ENCODE measurements around the gene MPND. TPM values are rescaled to one million over a fixed set of nuclear protein-coding genes. Genes with fewer than 3 reads are reported as not detected.

The MPND gene
- total RNA-seq, 1 donor from 2014 or later: 14.2 TPM

- no peaks in the 10 kb centered on the region for H3K9me3 Mint-ChIP-seq (ENCODE audit: unreplicated experiment)
- no peak overlapping the region for H3K4me3 Mint-ChIP-seq (ENCODE audit: unreplicated experiment)
- TF ChIP-seq CTCF (IDR thresholded peaks at IDR 0.05): no peak
- no peak for DNase-seq (ENCODE audit: extremely low spot score, unreplicated experiment)
- H3K27ac Mint-ChIP-seq (ENCODE audit: unreplicated experiment): no peak overlapping the region
- H3K4me1 Mint-ChIP-seq (ENCODE audit: unreplicated experiment): peaks cover 19% of the 10 kb centered on the region
- H3K36me3 Mint-ChIP-seq (ENCODE audit: unreplicated experiment): peaks cover 14% of the 10 kb centered on the region
- H3K27me3 Mint-ChIP-seq (ENCODE audit: unreplicated experiment): no peaks in the 10 kb centered on the region
Observed at GRCh38 chr19:4363571-4364304, 20.4 kb downstream of the MPND start.

- no peaks in the 10 kb centered on the region for H3K9me3 Mint-ChIP-seq (ENCODE audit: unreplicated experiment)
- H3K36me3 Mint-ChIP-seq (ENCODE audit: unreplicated experiment): peaks cover 10% of the 10 kb centered on the region
- no peak for DNase-seq (ENCODE audit: extremely low spot score, unreplicated experiment)
- H3K27me3 Mint-ChIP-seq (ENCODE audit: unreplicated experiment): no peaks in the 10 kb centered on the region
- TF ChIP-seq CTCF (IDR thresholded peaks at IDR 0.05): no peak
- no peak overlapping the region for H3K27ac Mint-ChIP-seq (ENCODE audit: unreplicated experiment)
- no peak overlapping the region for H3K4me3 Mint-ChIP-seq (ENCODE audit: unreplicated experiment)
- H3K4me1 Mint-ChIP-seq (ENCODE audit: unreplicated experiment): peaks cover 31% of the 10 kb centered on the region
Observed at GRCh38 chr19:4365341-4365740, 22.0 kb downstream of the MPND start.

GRCh38 chr19:4365791-4366665, 22.7 kb downstream of the MPND start:
- DNase-seq (ENCODE audit: extremely low spot score, unreplicated experiment): no peak
- no peak overlapping the region for H3K4me3 Mint-ChIP-seq (ENCODE audit: unreplicated experiment)

GRCh38 chr19:4366666-4367335, 23.4 kb downstream of the MPND start:
- TF ChIP-seq CTCF (IDR thresholded peaks at IDR 0.05): no peak
- H3K27ac Mint-ChIP-seq (ENCODE audit: unreplicated experiment): peak overlapping the region; percentile 52
- no peak for DNase-seq (ENCODE audit: extremely low spot score, unreplicated experiment)
- peaks cover 40% of the 10 kb centered on the region for H3K4me1 Mint-ChIP-seq (ENCODE audit: unreplicated experiment)
- H3K9me3 Mint-ChIP-seq (ENCODE audit: unreplicated experiment): no peaks in the 10 kb centered on the region
- H3K27me3 Mint-ChIP-seq (ENCODE audit: unreplicated experiment): no peaks in the 10 kb centered on the region
- no peak overlapping the region for H3K4me3 Mint-ChIP-seq (ENCODE audit: unreplicated experiment)
- H3K36me3 Mint-ChIP-seq (ENCODE audit: unreplicated experiment): peaks cover 5% of the 10 kb centered on the region

More at GRCh38 chr19:4365791-4366665, 22.7 kb downstream of the MPND start:
- TF ChIP-seq CTCF (IDR thresholded peaks at IDR 0.05): no peak
- no peaks in the 10 kb centered on the region for H3K27me3 Mint-ChIP-seq (ENCODE audit: unreplicated experiment)
- H3K27ac Mint-ChIP-seq (ENCODE audit: unreplicated experiment): peak overlapping the region; percentile 52
- H3K36me3 Mint-ChIP-seq (ENCODE audit: unreplicated experiment): peaks cover 5% of the 10 kb centered on the region
- no peaks in the 10 kb centered on the region for H3K9me3 Mint-ChIP-seq (ENCODE audit: unreplicated experiment)
- H3K4me1 Mint-ChIP-seq (ENCODE audit: unreplicated experiment): peaks cover 32% of the 10 kb centered on the region

Measured in osteocyte (in vitro differentiated cells).